K562 (cell line): ENCODE results near the gene KCNG1. TPM values are rescaled to one million over a fixed set of nuclear protein-coding genes. Genes with fewer than 3 reads are reported as not detected.
A peak's percentile ranks its signal among the peaks of the same experiment; 100 is the strongest.

ENCODE experiments used
- CBFA2T3 ChIP-seq: fragments of 450-650 bp; IDR thresholded peaks from 2 replicates; pipeline ENCODE4 v1.6.1; 2017
- ESRRB ChIP-seq: fragments of 250-450 bp; sonication (Bioruptor Pico); IDR thresholded peaks from 2 replicates; pipeline ENCODE4 v1.5.0; 2020; ENCODE audit warnings: mild to moderate bottlenecking, moderate library complexity, borderline replicate concordance
- FOXA3 ChIP-seq, 2 experiments: fragments of 450-650 bp in 1 of 2; sonication (generic) in 1 of 2; formaldehyde crosslinking; IDR thresholded peaks in 1 of 2; conservative IDR thresholded peaks in 1 of 2; 2 replicates each; pipeline versions ENCODE4 v1.4.0 to v1.8.0; 2020 to 2022; ENCODE audit warnings: mild to moderate bottlenecking in 2 of 2, missing genetic modification reagents in 1 of 2
- GTF2A2 ChIP-seq: IDR thresholded peaks from 2 replicates; pipeline ENCODE4 v1.6.1; 2016; ENCODE audit warnings: mild to moderate bottlenecking, missing genetic modification characterization, missing compliant biosample characterization
- HDAC2 ChIP-seq: fragments of 450-650 bp; IDR thresholded peaks from 2 replicates; pipeline ENCODE4 v1.6.1; 2016; ENCODE audit warnings: mild to moderate bottlenecking
- HLTF ChIP-seq: fragments of 450-650 bp; IDR thresholded peaks from 2 replicates; pipeline ENCODE4 v1.6.1; 2016
- KLF13 ChIP-seq: fragments of 450-650 bp; IDR thresholded peaks from 2 replicates; pipeline ENCODE4 v1.6.1; 2016; ENCODE audit warnings: missing genetic modification characterization, low read depth, mild to moderate bottlenecking, missing compliant biosample characterization, moderate library complexity, borderline replicate concordance
- NEUROD1 ChIP-seq: fragments of 150-350 bp; IDR thresholded peaks from 2 replicates; pipeline ENCODE4 v1.6.1; 2014; ENCODE audit warnings: borderline replicate concordance, low read length, low read depth; ENCODE audit not compliant: partially characterized antibody
- PML ChIP-seq: IDR thresholded peaks from 2 replicates; pipeline ENCODE4 v1.6.1; 2012; ENCODE audit warnings: low read length, inconsistent platforms
- RB1 ChIP-seq: fragments of 450-650 bp; IDR thresholded peaks from 2 replicates; pipeline ENCODE4 v1.6.1; 2017; ENCODE audit warnings: low read depth, mild to moderate bottlenecking
- SAFB2 ChIP-seq: fragments of 200-400 bp; formaldehyde crosslinking; IDR thresholded peaks from 2 replicates; pipeline ENCODE4 v1.6.1; 2018; ENCODE audit warnings: borderline replicate concordance, low read length, low read depth, moderate library complexity; ENCODE audit not compliant: severe bottlenecking
- SAP30 ChIP-seq: fragments of 200-600 bp; sonication (generic); IDR thresholded peaks from 2 replicates; pipeline ENCODE4 v1.6.1; 2012; ENCODE audit warnings: borderline replicate concordance, low read depth, mild to moderate bottlenecking, moderate library complexity, low read length, control low read depth, inconsistent platforms; ENCODE audit not compliant: insufficient read depth, poor library complexity, severe bottlenecking
- SLC30A9 ChIP-seq: fragments of 250-450 bp; sonication (Bioruptor Pico); IDR thresholded peaks from 2 replicates; pipeline ENCODE4 v1.8.0; 2022; ENCODE audit warnings: mild to moderate bottlenecking, moderate library complexity
- SRSF1 ChIP-seq: fragments of 200-400 bp; formaldehyde crosslinking; IDR thresholded peaks from 2 replicates; pipeline ENCODE4 v1.6.1; 2017; ENCODE audit warnings: mild to moderate bottlenecking, low read depth, low read length, moderate library complexity
- TOE1 ChIP-seq, 2 experiments: fragments of 450-650 bp in 1 of 2; sonication (generic) in 1 of 2; formaldehyde crosslinking in 1 of 2; IDR thresholded peaks; 2 replicates each; pipeline versions ENCODE4 v1.7.1 to v1.8.0; 2016 to 2022; ENCODE audit warnings: borderline replicate concordance in 2 of 2, mild to moderate bottlenecking in 2 of 2, antibody characterized with exemption in 1 of 2, inconsistent platforms in 1 of 2, low read depth in 1 of 2, missing genetic modification reagents in 1 of 2, moderate library complexity in 1 of 2
- VEZF1 ChIP-seq: fragments of 200-800 bp; sonication (Bioruptor generic); IDR thresholded peaks from 2 replicates; pipeline ENCODE4 v1.6.1; 2017; ENCODE audit warnings: missing genetic modification characterization, missing compliant biosample characterization
- ZNF347 ChIP-seq: fragments of 450-650 bp; formaldehyde crosslinking; IDR thresholded peaks from 2 replicates; pipeline ENCODE4 v1.4.0; 2020; ENCODE audit warnings: low read depth, mild to moderate bottlenecking, moderate library complexity
- ZNF639 ChIP-seq, 2 experiments: fragments of 200-800 bp in 1 of 2; sonication (Bioruptor generic) in 1 of 2; sonication (generic) in 1 of 2; formaldehyde crosslinking in 1 of 2; IDR thresholded peaks in 1 of 2; conservative IDR thresholded peaks in 1 of 2; 2 replicates each; pipeline versions ENCODE4 v1.5.0 to v1.6.1; 2016 to 2020; ENCODE audit warnings: missing compliant biosample characterization in 1 of 2, missing genetic modification characterization in 1 of 2, missing genetic modification reagents in 1 of 2
- polyA plus RNA-seq, 8 experiments: library from polyadenylated mRNA; depleted of rRNA in 4 of 8; stranded (reverse) in 5 of 8; unstranded in 3 of 8; fragments of >200 nt; fragmentation: Nextera tagmentation in 2 of 8; fragmentation: Illumina TruSeq in 1 of 8; extraction: Ambion mirVana in 2 of 8; extraction: Trizol in 1 of 8; gene quantifications; 2 replicates each; pipeline versions ENCODE4 v1.2.1 to v1.2.3, GENCODE V29; 2011 to 2014; ENCODE audit warnings: inconsistent platforms in 1 of 8, missing spikeins in 1 of 8
- total RNA-seq, 7 experiments: library from RNA; depleted of rRNA in 6 of 7; stranded (reverse); fragments of >200 nt in 6 of 7; fragmentation: Illumina TruSeq in 2 of 7; extraction: Trizol in 2 of 7; gene quantifications; 2 replicates each; pipeline versions ENCODE4 v1.2.1 to v1.2.3, GENCODE V29; 2011 to 2021; ENCODE audit warnings: low replicate concordance in 1 of 7
- TF ChIP-seq, protein P1 (sequence below): sonication (generic); formaldehyde crosslinking; IDR thresholded peaks from 2 replicates; pipeline ENCODE4 v1.8.0; 2022; ENCODE audit warnings: mild to moderate bottlenecking, missing genetic modification reagents, borderline replicate concordance

Gene KCNG1
- total and polyA plus RNA-seq, 9 of the 15 experiments (the other 6 are each of a cell fraction or from before 2014, with no cell fraction given) = 0.06 to 1.5 (median 0.22) TPM; not detected in 2

GRCh38 chr20:50957798-50958614, 64.9 kb downstream of the KCNG1 start, which contains the start of gene DPM1 (continued):
- TF ChIP-seq SRSF1 (no peak), GTF2A2 (tag) (no peak), FOXA3 (CRISPR knock-in tag; conservative IDR thresholded peaks at IDR 0.05 in 1 of 2, IDR thresholded peaks at IDR 0.05 in 1 of 2) (no peak; a peak in 1 of 4 replicates), CBFA2T3 (no peak), KLF13 (tag) (no peak), NEUROD1 (peak; percentile 62), HLTF (no peak), ZNF347 (no peak), PML (peak; percentile 87; the same call in 1 of the 2 replicates), RB1 (peak; percentile 71), SAP30 (peak; percentile 62), SAFB2 (no peak), SLC30A9 (CRISPR knock-in tag) (no peak), VEZF1 (CRISPR knock-in tag) (peak; percentile 49), TOE1 (IDR thresholded peaks at IDR 0.05; ENCODE audit: borderline replicate concordance) (0 out of 2 replicates have a peak, but pooled peaks have one; percentile 24), TOE1 (CRISPR knock-in tag; IDR thresholded peaks at IDR 0.05; ENCODE audit: borderline replicate concordance, low read depth) (no peak), ESRRB (CRISPR knock-in tag) (no peak), HDAC2 (peak; percentile 12; the same call in 1 of the 2 replicates), ZNF639 (CRISPR knock-in tag; conservative IDR thresholded peaks at IDR 0.05 in 1 of 2, IDR thresholded peaks at IDR 0.05 in 1 of 2) (no peak; a peak in 1 of 4 replicates)
- TF ChIP-seq, protein P1, sequence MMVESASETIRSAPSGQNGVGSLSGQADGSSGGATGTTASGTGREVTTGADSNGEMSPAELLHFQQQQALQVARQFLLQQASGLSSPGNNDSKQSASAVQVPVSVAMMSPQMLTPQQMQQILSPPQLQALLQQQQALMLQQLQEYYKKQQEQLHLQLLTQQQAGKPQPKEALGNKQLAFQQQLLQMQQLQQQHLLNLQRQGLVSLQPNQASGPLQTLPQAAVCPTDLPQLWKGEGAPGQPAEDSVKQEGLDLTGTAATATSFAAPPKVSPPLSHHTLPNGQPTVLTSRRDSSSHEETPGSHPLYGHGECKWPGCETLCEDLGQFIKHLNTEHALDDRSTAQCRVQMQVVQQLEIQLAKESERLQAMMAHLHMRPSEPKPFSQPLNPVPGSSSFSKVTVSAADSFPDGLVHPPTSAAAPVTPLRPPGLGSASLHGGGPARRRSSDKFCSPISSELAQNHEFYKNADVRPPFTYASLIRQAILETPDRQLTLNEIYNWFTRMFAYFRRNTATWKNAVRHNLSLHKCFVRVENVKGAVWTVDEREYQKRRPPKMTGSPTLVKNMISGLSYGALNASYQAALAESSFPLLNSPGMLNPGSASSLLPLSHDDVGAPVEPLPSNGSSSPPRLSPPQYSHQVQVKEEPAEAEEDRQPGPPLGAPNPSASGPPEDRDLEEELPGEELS (CRISPR knock-in tag) = peak; percentile 85; the same call in 1 of the 2 replicates
